ENCODE data around the gene HIBADH.

DNA sequence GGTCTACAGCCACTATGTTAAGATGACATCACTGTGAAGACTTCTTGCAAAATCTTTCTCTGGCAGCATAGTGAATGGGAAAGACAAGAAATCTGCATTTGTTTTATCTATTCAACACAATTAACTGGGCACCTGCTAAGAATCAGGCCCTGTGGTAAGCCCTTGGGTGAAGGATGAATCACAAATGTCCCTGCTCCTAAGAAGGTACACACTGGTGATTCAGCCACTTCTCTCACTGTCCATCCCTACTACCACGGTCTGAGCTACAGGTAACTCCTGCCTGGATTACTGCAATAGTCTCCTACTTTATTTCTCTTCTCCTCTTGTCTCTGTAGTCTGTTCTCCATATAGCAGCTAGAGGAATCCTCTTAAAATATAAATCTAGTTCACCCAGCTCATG lies 116.1 kb downstream of the HIBADH start:
- TF ChIP-seq MAFK (IDR thresholded peaks at IDR 0.05; ENCODE audit: low read depth, low read length) (no peak), CTCF (conservative IDR thresholded peaks at IDR 0.05; ENCODE audit: low read depth, low read length) (no peak), POLR2A (IDR thresholded peaks at IDR 0.05; ENCODE audit: low read depth, low read length) (no peak), MXI1 (IDR thresholded peaks at IDR 0.05; ENCODE audit: borderline replicate concordance, low read depth, low read length) (no peak), FOS (IDR thresholded peaks at IDR 0.05; ENCODE audit: low read depth, low read length) (no peak), RCOR1 (IDR thresholded peaks at IDR 0.05; ENCODE audit: insufficient replicate concordance, low read length) (no peak), RAD21 (IDR thresholded peaks at IDR 0.05; ENCODE audit: low read length) (no peak), BHLHE40 (IDR thresholded peaks at IDR 0.05; ENCODE audit: low read depth, low read length) (no peak), CHD1 (IDR thresholded peaks at IDR 0.05; ENCODE audit: low read depth, low read length) (no peak), CEBPB (IDR thresholded peaks at IDR 0.05; ENCODE audit: low read depth, low read length) (no peak)
- TF ChIP-seq, protein P1, sequence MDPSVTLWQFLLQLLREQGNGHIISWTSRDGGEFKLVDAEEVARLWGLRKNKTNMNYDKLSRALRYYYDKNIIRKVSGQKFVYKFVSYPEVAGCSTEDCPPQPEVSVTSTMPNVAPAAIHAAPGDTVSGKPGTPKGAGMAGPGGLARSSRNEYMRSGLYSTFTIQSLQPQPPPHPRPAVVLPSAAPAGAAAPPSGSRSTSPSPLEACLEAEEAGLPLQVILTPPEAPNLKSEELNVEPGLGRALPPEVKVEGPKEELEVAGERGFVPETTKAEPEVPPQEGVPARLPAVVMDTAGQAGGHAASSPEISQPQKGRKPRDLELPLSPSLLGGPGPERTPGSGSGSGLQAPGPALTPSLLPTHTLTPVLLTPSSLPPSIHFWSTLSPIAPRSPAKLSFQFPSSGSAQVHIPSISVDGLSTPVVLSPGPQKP (IDR thresholded peaks at IDR 0.05; ENCODE audit: borderline replicate concordance, low read depth, low read length) = no peak
- TF ChIP-seq, protein P2, sequence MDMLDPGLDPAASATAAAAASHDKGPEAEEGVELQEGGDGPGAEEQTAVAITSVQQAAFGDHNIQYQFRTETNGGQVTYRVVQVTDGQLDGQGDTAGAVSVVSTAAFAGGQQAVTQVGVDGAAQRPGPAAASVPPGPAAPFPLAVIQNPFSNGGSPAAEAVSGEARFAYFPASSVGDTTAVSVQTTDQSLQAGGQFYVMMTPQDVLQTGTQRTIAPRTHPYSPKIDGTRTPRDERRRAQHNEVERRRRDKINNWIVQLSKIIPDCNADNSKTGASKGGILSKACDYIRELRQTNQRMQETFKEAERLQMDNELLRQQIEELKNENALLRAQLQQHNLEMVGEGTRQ (IDR thresholded peaks at IDR 0.05; ENCODE audit: low read depth, low read length) = no peak

Measured in IMR-90 (cell line).